IPS-18c (cell line): ENCODE measurements around the gene SPEM3.

Experiments
- H3K4me3 ChIP-seq: 2 replicates; pipeline ENCODE4 v1.7.0; 2013; ENCODE audit warnings: low read depth, mild to moderate bottlenecking, low read length, moderate library complexity; ENCODE audit not compliant: insufficient read depth
- H3K9me3 ChIP-seq: one replicate; pipeline ENCODE4 v1.6.1; 2013; ENCODE audit warnings: mild to moderate bottlenecking, low read length, moderate library complexity; ENCODE audit not compliant: control insufficient read depth, insufficient read depth

Gene SPEM3

GRCh38 chr17:7435676-7436555 lies 7.3 kb downstream of the SPEM3 start:
- Histone ChIP-seq H3K4me3 (peak overlapping the region; percentile 75), H3K9me3 (no peaks in the 10 kb centered on the region)

DNA sequence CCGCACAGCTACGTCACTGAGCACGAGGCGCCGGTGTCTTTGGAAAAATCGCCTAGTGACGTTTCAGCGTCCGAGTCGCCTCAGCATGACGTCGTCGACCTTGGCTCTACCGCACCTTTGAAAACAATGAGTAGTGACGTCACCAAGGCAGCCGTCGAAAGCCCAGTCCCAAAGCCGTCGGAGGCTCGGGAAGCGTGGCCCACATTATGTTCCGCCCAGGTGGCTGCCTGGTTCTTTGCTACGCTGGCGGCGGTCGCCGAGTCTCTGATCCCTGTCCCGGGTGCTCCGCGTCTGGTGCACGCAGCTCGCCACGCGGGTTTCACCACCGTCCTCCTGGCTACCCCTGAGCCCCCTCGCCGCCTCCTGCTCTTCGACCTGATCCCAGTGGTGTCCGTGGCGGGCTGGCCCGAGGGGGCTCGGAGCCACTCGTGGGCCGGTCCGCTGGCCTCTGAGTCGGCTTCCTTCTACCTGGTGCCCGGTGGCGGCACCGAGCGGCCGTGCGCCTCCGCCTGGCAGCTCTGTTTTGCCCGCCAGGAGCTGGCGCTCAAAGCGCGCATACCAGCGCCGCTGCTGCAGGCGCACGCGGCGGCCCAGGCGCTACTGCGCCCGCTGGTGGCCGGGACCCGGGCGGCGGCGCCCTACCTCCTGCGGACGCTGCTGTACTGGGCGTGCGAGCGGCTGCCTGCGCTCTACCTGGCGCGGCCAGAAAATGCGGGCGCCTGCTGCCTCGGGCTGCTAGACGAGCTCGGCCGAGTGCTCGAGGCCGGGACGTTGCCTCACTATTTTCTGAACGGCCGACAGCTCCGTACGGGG lies 8.1 kb downstream of the SPEM3 start:
- peak overlapping the region; percentile 75 for H3K4me3 ChIP-seq
- no peaks in the 10 kb centered on the region for H3K9me3 ChIP-seq

- H3K4me3 ChIP-seq, result peak overlapping the region; percentile 75
- H3K9me3 ChIP-seq, result no peaks in the 10 kb centered on the region
These were observed 8.8 kb downstream of the SPEM3 start for GRCh38 chr17:7437369-7437863.

- peak overlapping the region; percentile 75 for H3K4me3 ChIP-seq
- H3K9me3 ChIP-seq, result no peaks in the 10 kb centered on the region
These were observed 9.4 kb downstream of the SPEM3 start for GRCh38 chr17:7437950-7438614.

GRCh38 chr17:7438656-7439460 lies 10.2 kb downstream of the SPEM3 start:
- H3K9me3 ChIP-seq, result no peaks in the 10 kb centered on the region
- peak overlapping the region; percentile 75 for H3K4me3 ChIP-seq

DNA sequence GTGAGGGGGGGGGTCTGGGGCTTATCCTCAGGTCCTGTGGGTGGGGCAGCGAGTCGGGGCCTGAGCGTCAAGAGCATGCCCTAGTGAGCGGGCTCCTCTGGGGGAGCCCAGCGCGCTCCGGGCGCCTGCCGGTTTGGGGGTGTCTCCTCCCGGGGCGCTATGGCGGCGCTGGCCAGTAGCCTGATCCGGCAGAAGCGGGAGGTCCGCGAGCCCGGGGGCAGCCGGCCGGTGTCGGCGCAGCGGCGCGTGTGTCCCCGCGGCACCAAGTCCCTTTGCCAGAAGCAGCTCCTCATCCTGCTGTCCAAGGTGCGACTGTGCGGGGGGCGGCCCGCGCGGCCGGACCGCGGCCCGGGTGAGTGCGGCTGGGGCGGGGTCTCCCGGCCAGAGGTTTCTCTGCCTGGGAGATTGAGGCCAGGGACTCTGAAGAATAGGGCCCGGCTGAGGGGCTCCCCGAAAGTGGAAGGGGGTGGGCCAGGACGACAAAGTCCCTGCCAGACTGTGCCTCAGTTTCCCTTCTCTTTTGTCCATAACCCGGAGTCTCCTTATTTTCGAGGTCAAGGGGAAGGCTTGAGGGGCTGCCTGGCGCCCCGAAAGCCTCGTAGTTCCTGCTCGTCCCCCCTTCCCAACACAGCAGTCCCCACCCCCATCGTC lies 10.9 kb downstream of the SPEM3 start, which contains the start of gene FGF11:
TSS of gene FGF11 (plus strand) at position 51 of the 651 bp plus-strand sequence. CDS start at position 160, 109 bp downstream.
- H3K9me3 ChIP-seq, result no peaks in the 10 kb centered on the region
- peak within 1 kb of the TSS; percentile 75 for H3K4me3 ChIP-seq

DNA sequence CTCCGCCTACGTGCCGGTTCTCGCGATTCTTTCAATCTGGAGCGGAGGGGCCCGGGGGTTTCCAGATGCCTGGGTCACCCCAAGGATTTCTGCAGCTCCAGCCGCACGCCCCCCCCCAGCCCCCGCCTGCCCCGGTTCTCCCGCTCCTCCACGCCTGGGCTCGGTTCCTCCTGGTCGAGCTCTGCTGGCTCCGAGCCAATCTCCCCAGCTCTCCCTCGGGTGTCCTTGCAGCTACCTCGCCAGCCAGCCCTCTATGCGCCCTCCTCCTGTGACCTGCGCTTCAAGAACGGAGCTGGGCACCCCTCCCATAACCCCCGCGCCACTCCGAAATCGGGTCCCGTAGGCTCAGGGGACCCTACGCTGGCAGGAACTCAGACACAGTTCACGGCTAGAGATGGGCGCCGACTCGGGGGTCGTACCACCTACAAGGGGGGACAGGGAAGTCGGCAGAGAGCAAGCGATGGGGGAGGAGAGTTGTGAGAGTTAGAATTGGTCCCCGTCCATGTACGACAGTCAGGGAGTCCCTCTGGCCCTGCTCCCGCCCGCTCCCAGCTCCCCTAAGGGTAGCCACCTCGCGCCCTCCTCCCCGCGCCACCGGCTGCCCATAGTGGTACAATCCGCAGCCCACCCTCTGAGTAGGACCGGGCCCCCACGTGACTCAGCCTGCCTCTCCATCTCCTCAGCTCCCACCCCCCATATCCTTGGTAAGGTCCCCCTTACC lies 11.6 kb downstream of the SPEM3 start:
- Histone ChIP-seq H3K4me3 (peak overlapping the region; percentile 73), H3K9me3 (no peaks in the 10 kb centered on the region)

DNA sequence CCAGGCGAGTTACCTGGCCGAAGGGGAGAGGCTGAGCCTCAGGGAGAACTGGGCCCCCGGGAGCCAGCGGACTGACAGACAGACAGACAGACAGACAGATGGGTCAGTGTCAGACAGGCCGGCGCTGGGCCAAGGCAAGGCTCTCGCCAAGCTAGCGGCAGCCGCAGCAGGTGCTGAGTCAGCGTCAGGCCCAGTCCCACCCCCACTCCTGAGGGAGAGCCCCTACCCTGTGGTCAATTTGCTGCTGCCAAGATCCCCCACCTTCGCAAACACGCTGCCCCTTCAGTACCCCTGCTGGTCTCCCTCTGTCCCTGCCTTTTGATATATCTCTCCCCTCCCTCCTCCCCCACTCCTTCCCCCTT lies 12.2 kb downstream of the SPEM3 start:
- H3K4me3 ChIP-seq, result peak overlapping the region; percentile 73; the same call in 1 of the 2 replicates
- no peaks in the 10 kb centered on the region for H3K9me3 ChIP-seq

DNA sequence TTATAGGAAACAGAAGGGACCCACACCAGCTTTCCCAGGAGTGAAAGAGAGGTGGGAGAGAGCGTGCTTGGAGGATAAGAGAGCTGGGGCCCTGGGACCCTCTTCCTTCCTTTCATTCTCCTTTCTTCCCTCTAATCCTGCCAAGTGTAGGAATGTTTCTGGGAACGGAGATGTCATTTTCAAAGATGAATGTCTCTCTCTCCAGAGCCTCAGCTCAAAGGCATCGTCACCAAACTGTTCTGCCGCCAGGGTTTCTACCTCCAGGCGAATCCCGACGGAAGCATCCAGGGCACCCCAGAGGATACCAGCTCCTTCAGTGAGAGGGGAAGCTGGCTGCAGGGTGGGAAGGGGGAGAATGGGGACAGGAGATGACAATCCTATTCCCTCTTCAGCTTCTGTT lies 12.6 kb downstream of the SPEM3 start:
- Histone ChIP-seq H3K4me3 (peak overlapping the region; percentile 73; the same call in 1 of the 2 replicates), H3K9me3 (no peaks in the 10 kb centered on the region)

DNA sequence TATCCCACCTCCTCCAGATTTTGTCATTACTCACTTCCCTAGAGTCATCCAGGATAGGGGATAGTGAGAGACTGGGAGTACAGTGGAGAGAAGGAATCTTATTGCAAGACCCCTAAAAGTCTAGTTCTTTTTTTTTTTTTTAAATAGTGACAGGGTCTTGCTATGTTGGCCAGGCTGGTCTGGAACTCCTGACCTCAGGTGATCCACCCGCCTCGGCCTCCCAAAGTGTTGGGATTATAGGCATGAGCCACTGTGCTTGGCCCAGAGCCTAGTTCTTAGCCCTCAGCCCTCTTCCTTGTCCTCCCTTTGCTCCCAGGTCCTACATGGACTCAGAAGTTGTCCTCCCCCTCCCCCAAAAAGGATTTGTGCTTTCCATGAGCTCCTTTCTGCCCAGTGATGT lies 13.5 kb downstream of the SPEM3 start:
- no peaks in the 10 kb centered on the region for H3K9me3 ChIP-seq
- no peak overlapping the region for H3K4me3 ChIP-seq

GRCh38 chr17:7443499-7444485 lies 15.1 kb downstream of the SPEM3 start:
- H3K4me3 ChIP-seq, result no peak overlapping the region
- no peaks in the 10 kb centered on the region for H3K9me3 ChIP-seq

DNA sequence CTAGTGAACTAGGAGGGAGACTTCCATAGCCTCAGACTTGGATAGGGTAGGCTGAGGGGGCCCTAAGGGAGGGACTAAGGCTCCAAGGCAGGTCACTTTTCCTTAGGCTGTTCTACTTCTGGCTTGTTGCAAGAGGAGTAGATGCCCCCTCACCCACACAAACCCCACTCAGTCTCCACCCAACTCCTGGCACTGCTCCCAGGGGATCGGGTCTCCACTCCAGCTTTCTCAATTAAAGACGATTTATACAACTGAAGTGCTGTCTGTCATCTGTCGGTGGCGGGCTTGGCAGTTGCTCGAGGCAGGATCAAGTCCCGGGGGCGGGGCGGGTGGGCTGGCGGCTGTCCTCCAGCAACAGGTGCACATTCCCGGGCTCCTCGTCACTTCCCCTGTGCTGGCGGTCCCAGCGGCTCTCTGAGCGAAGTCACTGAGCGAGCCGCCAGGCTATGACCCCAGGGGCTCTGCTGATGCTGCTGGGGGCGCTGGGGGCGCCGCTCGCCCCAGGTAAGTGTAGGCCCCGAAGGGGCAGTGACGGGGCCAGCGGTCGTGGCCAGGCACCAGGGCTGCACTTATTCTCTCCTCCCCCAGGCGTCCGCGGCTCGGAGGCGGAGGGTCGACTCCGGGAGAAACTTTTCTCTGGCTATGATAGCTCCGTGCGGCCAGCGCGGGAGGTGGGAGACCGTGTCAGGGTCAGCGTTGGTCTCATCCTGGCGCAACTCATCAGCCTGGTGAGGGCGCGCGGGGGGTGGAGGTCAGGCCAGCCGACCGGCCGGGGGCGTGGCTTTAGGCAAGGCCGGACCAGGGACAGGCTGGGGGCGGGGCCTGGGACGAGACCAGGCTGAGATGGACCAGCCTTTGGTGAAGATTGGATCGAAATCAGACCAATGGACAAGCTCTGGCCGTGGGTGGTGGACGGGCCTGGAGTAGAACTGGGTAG lies 16.3 kb downstream of the SPEM3 start, which contains the start of gene CHRNB1:
TSS of gene CHRNB1 (plus strand) at position 380 of the 937 bp plus-strand sequence. CDS start at position 447, 67 bp downstream.
- Histone ChIP-seq H3K9me3 (no peaks in the 10 kb centered on the region), H3K4me3 (peak within 1 kb of the TSS; percentile 74)

- Histone ChIP-seq H3K9me3 (no peaks in the 10 kb centered on the region), H3K4me3 (peak overlapping the region; percentile 74)
These were observed 16.9 kb downstream of the SPEM3 start for GRCh38 chr17:7445619-7445968.

DNA sequence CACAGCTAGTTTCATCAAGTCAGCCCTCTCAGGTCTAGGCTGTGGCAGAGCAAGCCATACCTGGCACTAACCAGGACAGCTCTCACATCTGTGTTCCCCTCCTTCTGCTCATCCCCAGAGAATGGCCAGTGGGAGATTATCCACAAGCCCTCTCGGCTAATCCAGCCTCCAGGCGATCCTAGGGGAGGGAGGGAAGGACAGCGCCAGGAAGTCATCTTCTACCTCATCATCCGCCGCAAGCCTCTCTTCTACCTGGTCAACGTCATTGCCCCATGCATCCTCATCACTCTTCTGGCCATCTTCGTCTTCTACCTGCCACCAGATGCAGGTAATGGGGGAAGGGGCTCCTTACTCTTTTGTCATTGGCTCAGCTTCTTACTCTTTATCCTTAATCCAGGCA lies 19.8 kb downstream of the SPEM3 start:
- Histone ChIP-seq H3K4me3 (no peak overlapping the region), H3K9me3 (no peaks in the 10 kb centered on the region)
